Posterior vena cava (tissue), 2 donors: Measurements from ENCODE around the gene UBR4. TPM values are rescaled to one million over a fixed set of nuclear protein-coding genes. Genes with fewer than 3 reads are reported as not detected.

ENCODE experiments used
- DNase-seq: peaks from one replicate; pipeline ENCODE4 v3.0.0-alpha.2; 2020; ENCODE audit warnings: low spot score
- intact Hi-C, 2 donors: fragments of 100-400 bp; cut with DNase I; formaldehyde crosslinking; loops; one replicate each; pipeline versions ENCODE4 v1.14.1 to v1.14.2; 2022 to 2023
- total RNA-seq, 2 donors: library from RNA; stranded (reverse); fragmentation: NEBNext Ultra II Directional; extraction: Animal tissue kit (Norgen Biotek cat#: 25700); gene quantifications; one replicate each; pipeline ENCODE4 v1.2.1, GENCODE V29; 2021
- donor health status: DM: yes; HTN: yes; CAD: no.
- donor health status: DM: yes; HTN: yes; CAD: no.

UBR4 gene
- total RNA-seq, 2 donors from 2014 or later = 111 to 120 TPM

GRCh38 chr1:19084206-19084738 lies 125.8 kb downstream of the UBR4 start:
- intact Hi-C loops = no loop called here

GRCh38 chr1:19083081-19083480 lies 127.0 kb downstream of the UBR4 start:
- intact Hi-C loops = no loop called here
- peak; percentile 25 for DNase-seq

More at GRCh38 chr1:19084206-19084738, 125.8 kb downstream of the UBR4 start:
- peak; percentile 72 for DNase-seq

- intact Hi-C loops = no loop called here
- peak; percentile 82 for DNase-seq
Observed at GRCh38 chr1:19081218-19081893, 128.7 kb downstream of the UBR4 start.

- no peak for DNase-seq
- intact Hi-C loops = no loop called here
Observed at GRCh38 chr1:19080721-19081120, 129.3 kb downstream of the UBR4 start.

- intact Hi-C loops = loop anchor here in 1 of 2 donors (10.0 kb wide), 1 partner anchor 175 kb away; the partner anchor contains the start of gene ALDH4A1
- DNase-seq = peak; percentile 74
Observed at GRCh38 chr1:19079541-19080472, 130.3 kb downstream of the UBR4 start.

GRCh38 chr1:19078536-19078935 lies 131.5 kb downstream of the UBR4 start:
- DNase-seq = no peak
- intact Hi-C loops = loop anchor here in 1 of 2 donors (10.0 kb wide), 1 partner anchor 174 kb away; the partner anchor contains the start of gene ALDH4A1

GRCh38 chr1:19076841-19077616 lies 133.0 kb downstream of the UBR4 start:
- DNase-seq = peak; percentile 49
- intact Hi-C loops = loop anchor here in 1 of 2 donors (10.0 kb wide), 1 partner anchor 172 kb away; the partner anchor contains the start of gene ALDH4A1

GRCh38 chr1:19074902-19075721 lies 135.0 kb downstream of the UBR4 start:
- DNase-seq = no peak
- intact Hi-C loops = loop anchor here in 1 of 2 donors (10.0 kb wide), 1 partner anchor 170 kb away; the partner anchor contains the start of gene ALDH4A1

- intact Hi-C loops = loop anchor here in 1 of 2 donors (10.0 kb wide), 1 partner anchor 170 kb away; the partner anchor contains the start of gene ALDH4A1
- DNase-seq = no peak
Observed at GRCh38 chr1:19074361-19074901, 135.6 kb downstream of the UBR4 start.

GRCh38 chr1:19073311-19074186 lies 136.5 kb downstream of the UBR4 start:
- no peak for DNase-seq
- intact Hi-C loops = loop anchor here in 1 of 2 donors (10.0 kb wide), 1 partner anchor 169 kb away; the partner anchor contains the start of gene ALDH4A1

- no peak for DNase-seq
- intact Hi-C loops = loop anchor here in 1 of 2 donors (10.0 kb wide), 1 partner anchor 168 kb away; the partner anchor contains the start of gene ALDH4A1
Observed at GRCh38 chr1:19072285-19072981, 137.6 kb downstream of the UBR4 start.

- no peak for DNase-seq
- intact Hi-C loops = loop anchor here in 1 of 2 donors (10.0 kb wide), 1 partner anchor 167 kb away; the partner anchor contains the start of gene ALDH4A1
Observed at GRCh38 chr1:19071674-19072281, 138.3 kb downstream of the UBR4 start.

GRCh38 chr1:19070891-19071621 lies 139.0 kb downstream of the UBR4 start:
- no peak for DNase-seq
- intact Hi-C loops = loop anchor here in 1 of 2 donors (10.0 kb wide), 1 partner anchor 166 kb away; the partner anchor contains the start of gene ALDH4A1

GRCh38 chr1:19070197-19070651 lies 139.8 kb downstream of the UBR4 start:
- DNase-seq = no peak
- intact Hi-C loops = loop anchor here in 1 of 2 donors (10.0 kb wide), 1 partner anchor 165 kb away; the partner anchor contains the start of gene ALDH4A1
